ENCODE results near the gene FIG4. TPM values are rescaled to one million over a fixed set of nuclear protein-coding genes. Genes with fewer than 3 reads are reported as not detected.

Gene FIG4
- 27.1 and 33.9 TPM in 2 replicates for total RNA-seq

DNA sequence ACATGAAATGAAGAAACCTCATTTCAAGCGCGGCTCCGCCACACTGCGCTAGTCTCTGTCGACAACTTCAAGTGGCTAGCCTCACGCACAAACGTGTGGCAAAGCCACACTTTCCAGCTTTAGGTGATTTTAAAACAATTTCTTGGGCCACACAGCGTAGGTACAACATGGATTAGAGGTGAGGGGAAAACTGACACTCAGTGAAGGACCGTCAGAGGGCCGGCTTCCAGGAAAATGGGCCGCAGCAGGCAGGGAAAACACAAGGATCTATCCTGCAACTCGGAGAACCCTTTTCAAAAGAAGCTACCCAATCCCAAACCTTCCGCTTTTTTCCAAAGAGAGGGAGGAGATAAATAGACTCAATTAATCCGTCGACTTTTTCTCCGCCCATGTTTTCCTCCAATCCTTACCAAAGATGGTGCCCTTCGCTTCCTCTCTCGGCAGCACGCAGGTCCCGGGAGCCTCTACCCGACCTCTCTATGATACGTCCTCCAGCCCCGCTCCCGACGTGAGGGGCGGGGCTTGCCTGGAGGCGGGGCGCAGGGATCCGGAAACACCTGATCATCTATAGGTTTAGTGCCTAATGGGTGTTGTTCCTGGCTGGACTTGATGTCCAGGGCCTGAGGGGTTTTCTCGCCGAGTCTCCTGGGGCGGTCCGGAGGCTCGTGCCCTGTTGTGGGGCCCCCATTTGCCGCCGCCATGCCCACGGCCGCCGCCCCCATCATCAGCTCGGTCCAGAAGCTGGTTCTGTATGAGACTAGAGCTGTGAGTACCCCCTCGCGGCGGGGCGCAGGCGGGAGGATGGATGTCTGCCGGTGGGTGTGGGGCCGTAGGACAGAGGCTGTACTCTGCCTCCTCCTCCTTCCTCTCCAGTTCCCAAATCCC is at the start of gene FIG4, which contains the start of gene AK9:
Gene FIG4, plus strand, starts transcription at position 560 of the 885 bp plus-strand sequence. Its CDS starts 140 bp downstream, at position 700.
Gene AK9, minus strand, starts transcription at position 466 of the 885 bp plus-strand sequence. CDS start 15,457 bp downstream, outside the sequence.
- peak; percentile 94 for DNase-seq (ENCODE audit: insufficient read length, low spot score, missing footprints)
- Histone ChIP-seq H3K27me3 (ENCODE audit: insufficient read depth, low read length) (no peaks in the 10 kb centered on the region), H3K4me1 (ENCODE audit: insufficient read depth, low read length) (peaks cover 31% of the 10 kb centered on the region), H3K36me3 (ENCODE audit: insufficient read depth, low read length) (no peaks in the 10 kb centered on the region), H3K9me3 (ENCODE audit: low read depth, low read length) (no peaks in the 10 kb centered on the region), H2AFZ (ENCODE audit: low read length) (peak within 1 kb of the TSS; percentile 98), H4K20me1 (ENCODE audit: insufficient read depth, low read length) (no peaks in the 10 kb centered on the region), H3K79me2 (ENCODE audit: insufficient read depth, low read length) (peaks cover 25% of the 10 kb centered on the region), H3K27ac (ENCODE audit: low read depth, low read length) (peak within 1 kb of the TSS; percentile 72), H3K4me2 (ENCODE audit: insufficient read depth, low read length) (peak within 1 kb of the TSS; percentile 99), H3K4me3 (ENCODE audit: insufficient read depth, low read length) (peak within 1 kb of the TSS; percentile 92)
- TF ChIP-seq, protein P1, sequence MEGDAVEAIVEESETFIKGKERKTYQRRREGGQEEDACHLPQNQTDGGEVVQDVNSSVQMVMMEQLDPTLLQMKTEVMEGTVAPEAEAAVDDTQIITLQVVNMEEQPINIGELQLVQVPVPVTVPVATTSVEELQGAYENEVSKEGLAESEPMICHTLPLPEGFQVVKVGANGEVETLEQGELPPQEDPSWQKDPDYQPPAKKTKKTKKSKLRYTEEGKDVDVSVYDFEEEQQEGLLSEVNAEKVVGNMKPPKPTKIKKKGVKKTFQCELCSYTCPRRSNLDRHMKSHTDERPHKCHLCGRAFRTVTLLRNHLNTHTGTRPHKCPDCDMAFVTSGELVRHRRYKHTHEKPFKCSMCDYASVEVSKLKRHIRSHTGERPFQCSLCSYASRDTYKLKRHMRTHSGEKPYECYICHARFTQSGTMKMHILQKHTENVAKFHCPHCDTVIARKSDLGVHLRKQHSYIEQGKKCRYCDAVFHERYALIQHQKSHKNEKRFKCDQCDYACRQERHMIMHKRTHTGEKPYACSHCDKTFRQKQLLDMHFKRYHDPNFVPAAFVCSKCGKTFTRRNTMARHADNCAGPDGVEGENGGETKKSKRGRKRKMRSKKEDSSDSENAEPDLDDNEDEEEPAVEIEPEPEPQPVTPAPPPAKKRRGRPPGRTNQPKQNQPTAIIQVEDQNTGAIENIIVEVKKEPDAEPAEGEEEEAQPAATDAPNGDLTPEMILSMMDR (IDR thresholded peaks at IDR 0.05; ENCODE audit: extremely low read depth, low read depth, low read length) = peak; percentile 18

DNA sequence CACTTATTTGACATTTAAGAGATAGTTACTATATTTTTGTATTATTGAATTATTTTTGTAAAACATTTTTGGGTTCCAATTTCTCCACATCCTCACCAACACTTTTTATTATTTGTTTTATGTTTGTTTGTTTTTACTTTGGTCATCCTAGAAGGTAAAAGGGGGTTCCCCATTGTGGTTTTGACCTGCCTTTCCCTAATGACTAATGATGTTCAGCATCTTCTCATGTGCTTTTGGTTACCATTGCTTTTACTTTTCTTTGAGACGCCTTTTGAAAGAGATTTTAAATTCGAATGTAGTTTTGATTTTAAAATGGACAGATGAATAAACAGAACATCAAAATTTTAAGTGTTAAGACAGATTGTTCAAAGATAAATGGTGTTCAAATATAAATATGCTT is 47.0 kb upstream of the FIG4 start:
- no peaks in the 10 kb centered on the region for H3K27me3 ChIP-seq (ENCODE audit: insufficient read depth, low read length)
- no peaks in the 10 kb centered on the region for H3K9me3 ChIP-seq (ENCODE audit: low read depth, low read length)
- H3K36me3 ChIP-seq (ENCODE audit: insufficient read depth, low read length) = no peaks in the 10 kb centered on the region
- TF ChIP-seq, protein P1 (IDR thresholded peaks at IDR 0.05; ENCODE audit: extremely low read depth, low read depth, low read length) = no peak
- no peak overlapping the region for H2AFZ ChIP-seq (ENCODE audit: low read length)
- no peak overlapping the region for H3K4me3 ChIP-seq (ENCODE audit: insufficient read depth, low read length)
- H3K27ac ChIP-seq (ENCODE audit: low read depth, low read length) = no peak overlapping the region
- H3K79me2 ChIP-seq (ENCODE audit: insufficient read depth, low read length) = no peaks in the 10 kb centered on the region
- no peaks in the 10 kb centered on the region for H4K20me1 ChIP-seq (ENCODE audit: insufficient read depth, low read length)
- H3K4me2 ChIP-seq (ENCODE audit: insufficient read depth, low read length) = no peak overlapping the region
- no peak for DNase-seq (ENCODE audit: insufficient read length, low spot score, missing footprints)
- H3K4me1 ChIP-seq (ENCODE audit: insufficient read depth, low read length) = no peaks in the 10 kb centered on the region

DNA sequence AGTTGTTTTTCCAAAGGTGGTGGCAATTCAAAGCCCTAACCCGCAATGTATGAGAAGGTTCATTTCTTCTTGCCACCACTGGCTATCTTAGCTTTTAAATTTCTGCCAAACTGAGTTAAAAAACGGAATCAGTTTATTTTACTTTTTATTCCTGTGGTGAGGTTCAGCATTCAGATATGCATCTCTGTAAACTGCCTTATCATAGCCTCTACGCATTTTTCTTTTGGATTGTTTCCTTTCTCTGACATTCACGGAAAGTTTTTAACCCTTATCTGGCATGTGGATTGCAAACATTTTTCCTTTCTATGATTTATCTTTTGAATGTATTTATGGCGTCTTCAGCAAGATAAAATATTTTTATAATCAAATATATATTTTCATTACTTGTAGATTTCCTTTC is 37.8 kb upstream of the FIG4 start:
- Histone ChIP-seq H3K27me3 (ENCODE audit: insufficient read depth, low read length) (no peaks in the 10 kb centered on the region), H3K4me3 (ENCODE audit: insufficient read depth, low read length) (no peak overlapping the region), H3K27ac (ENCODE audit: low read depth, low read length) (no peak overlapping the region), H3K4me2 (ENCODE audit: insufficient read depth, low read length) (no peak overlapping the region), H4K20me1 (ENCODE audit: insufficient read depth, low read length) (no peaks in the 10 kb centered on the region), H3K79me2 (ENCODE audit: insufficient read depth, low read length) (no peaks in the 10 kb centered on the region), H3K9me3 (ENCODE audit: low read depth, low read length) (no peaks in the 10 kb centered on the region), H3K4me1 (ENCODE audit: insufficient read depth, low read length) (no peaks in the 10 kb centered on the region), H3K36me3 (ENCODE audit: insufficient read depth, low read length) (no peaks in the 10 kb centered on the region), H2AFZ (ENCODE audit: low read length) (no peak overlapping the region)
- TF ChIP-seq, protein P1 (IDR thresholded peaks at IDR 0.05; ENCODE audit: extremely low read depth, low read depth, low read length) = no peak
- DNase-seq (ENCODE audit: insufficient read length, low spot score, missing footprints) = no peak

DNA sequence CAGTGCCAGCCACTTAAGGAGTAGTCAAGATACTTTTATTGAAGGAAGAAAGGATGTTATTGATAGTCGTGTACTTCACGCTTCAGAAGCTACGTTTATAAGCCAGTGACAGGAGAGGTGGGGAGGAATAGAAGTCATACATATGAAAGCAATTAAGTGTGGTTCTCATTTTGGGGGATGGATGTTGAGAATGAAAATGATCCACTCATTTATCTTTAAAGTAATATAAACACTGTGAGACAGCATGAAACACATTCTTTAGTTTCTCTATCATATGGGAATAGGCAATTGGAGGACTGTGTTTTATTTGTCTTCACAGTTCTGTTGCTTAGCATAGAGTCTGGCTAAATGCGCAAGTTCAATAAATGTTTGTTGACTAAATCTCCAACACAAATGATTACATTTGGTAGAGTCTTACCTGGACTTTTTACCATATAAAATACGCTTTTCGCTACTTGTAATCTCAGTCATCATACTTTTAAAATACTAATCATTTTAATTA is 35.3 kb upstream of the FIG4 start:
- H3K4me3 ChIP-seq (ENCODE audit: insufficient read depth, low read length) = no peak overlapping the region
- H3K36me3 ChIP-seq (ENCODE audit: insufficient read depth, low read length) = no peaks in the 10 kb centered on the region
- no peak overlapping the region for H3K27ac ChIP-seq (ENCODE audit: low read depth, low read length)
- TF ChIP-seq, protein P1 (IDR thresholded peaks at IDR 0.05; ENCODE audit: extremely low read depth, low read depth, low read length) = no peak
- H2AFZ ChIP-seq (ENCODE audit: low read length) = no peak overlapping the region
- no peaks in the 10 kb centered on the region for H3K4me1 ChIP-seq (ENCODE audit: insufficient read depth, low read length)
- no peaks in the 10 kb centered on the region for H4K20me1 ChIP-seq (ENCODE audit: insufficient read depth, low read length)
- no peaks in the 10 kb centered on the region for H3K79me2 ChIP-seq (ENCODE audit: insufficient read depth, low read length)
- no peak for DNase-seq (ENCODE audit: insufficient read length, low spot score, missing footprints)
- H3K27me3 ChIP-seq (ENCODE audit: insufficient read depth, low read length) = no peaks in the 10 kb centered on the region
- no peak overlapping the region for H3K4me2 ChIP-seq (ENCODE audit: insufficient read depth, low read length)
- H3K9me3 ChIP-seq (ENCODE audit: low read depth, low read length) = no peaks in the 10 kb centered on the region
